ENCODE results near the gene SGSM2.

- TF ChIP-seq, protein P1, sequence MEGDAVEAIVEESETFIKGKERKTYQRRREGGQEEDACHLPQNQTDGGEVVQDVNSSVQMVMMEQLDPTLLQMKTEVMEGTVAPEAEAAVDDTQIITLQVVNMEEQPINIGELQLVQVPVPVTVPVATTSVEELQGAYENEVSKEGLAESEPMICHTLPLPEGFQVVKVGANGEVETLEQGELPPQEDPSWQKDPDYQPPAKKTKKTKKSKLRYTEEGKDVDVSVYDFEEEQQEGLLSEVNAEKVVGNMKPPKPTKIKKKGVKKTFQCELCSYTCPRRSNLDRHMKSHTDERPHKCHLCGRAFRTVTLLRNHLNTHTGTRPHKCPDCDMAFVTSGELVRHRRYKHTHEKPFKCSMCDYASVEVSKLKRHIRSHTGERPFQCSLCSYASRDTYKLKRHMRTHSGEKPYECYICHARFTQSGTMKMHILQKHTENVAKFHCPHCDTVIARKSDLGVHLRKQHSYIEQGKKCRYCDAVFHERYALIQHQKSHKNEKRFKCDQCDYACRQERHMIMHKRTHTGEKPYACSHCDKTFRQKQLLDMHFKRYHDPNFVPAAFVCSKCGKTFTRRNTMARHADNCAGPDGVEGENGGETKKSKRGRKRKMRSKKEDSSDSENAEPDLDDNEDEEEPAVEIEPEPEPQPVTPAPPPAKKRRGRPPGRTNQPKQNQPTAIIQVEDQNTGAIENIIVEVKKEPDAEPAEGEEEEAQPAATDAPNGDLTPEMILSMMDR (IDR thresholded peaks at IDR 0.05), result no peak
- no peak for TF ChIP-seq EZH2 (IDR thresholded peaks at IDR 0.05; ENCODE audit: borderline replicate concordance, insufficient read depth, low read depth, low read length, poor library complexity, severe bottlenecking)
These were observed 33.8 kb upstream of the SGSM2 start, which contains the start of the genes SMG6 and SRR for GRCh38 chr17:2303204-2304188.
